ENCODE data around the gene CADM1.

Gene CADM1

DNA sequence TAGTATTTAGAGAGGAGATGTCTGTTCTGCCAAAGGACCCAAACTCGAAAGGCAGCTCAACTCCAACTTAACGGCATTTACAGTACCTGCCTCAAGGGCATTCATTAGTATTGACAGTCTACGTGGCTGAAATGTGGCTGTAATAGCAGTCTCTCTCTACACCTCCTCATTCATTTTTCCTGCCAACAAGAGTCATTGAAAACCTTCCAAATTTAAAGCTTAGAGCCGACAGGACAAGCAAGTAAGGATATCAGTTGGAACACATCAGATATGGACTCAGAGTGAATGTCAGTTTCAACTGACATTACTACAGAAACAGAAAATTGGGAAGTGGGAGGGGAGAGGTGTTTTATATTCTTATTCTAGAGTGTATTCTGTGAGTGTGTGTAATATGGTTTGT lies 253.1 kb downstream of the CADM1 start:
- no peaks in the 10 kb centered on the region for H3K9me3 Mint-ChIP-seq
- H3K4me1 Mint-ChIP-seq (ENCODE audit: low read depth) = no peaks in the 10 kb centered on the region
- H3K36me3 Mint-ChIP-seq (ENCODE audit: low read depth) = no peaks in the 10 kb centered on the region
- H3K27me3 Mint-ChIP-seq (ENCODE audit: low read depth) = peaks cover 26% of the 10 kb centered on the region
- no peak for DNase-seq (ENCODE audit: low spot score)
- no peak overlapping the region for H3K27ac Mint-ChIP-seq
- no peak overlapping the region for H3K4me3 Mint-ChIP-seq

DNA sequence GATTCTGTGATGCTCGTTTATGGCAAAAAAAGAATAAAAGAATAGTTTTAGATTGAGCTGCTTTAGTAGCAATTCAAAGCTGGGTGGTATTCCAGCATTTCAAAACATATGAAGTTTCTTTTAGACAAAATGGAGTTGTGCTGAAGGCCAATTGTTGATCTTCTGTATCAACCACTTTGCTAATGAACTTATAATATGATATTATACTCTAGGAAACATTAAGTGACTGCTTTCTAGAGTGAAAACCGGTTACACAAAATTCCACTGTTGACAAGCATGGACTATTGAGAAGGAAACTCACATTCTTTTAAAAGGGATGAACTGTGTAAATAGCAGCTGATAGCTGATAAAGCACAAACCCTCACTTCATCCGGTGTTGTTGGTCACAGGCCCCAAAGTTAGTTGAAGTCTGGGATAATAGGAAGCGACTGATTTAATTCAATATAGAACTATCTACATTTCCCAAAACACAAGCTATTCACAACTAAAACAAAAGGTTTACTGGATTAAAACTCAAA lies 255.1 kb downstream of the CADM1 start:
- DNase-seq (ENCODE audit: low spot score) = no peak
- Mint-ChIP-seq H3K27me3 (ENCODE audit: low read depth) (peaks cover 20% of the 10 kb centered on the region), H3K9me3 (no peaks in the 10 kb centered on the region), H3K27ac (no peak overlapping the region), H3K4me3 (no peak overlapping the region), H3K4me1 (ENCODE audit: low read depth) (no peaks in the 10 kb centered on the region), H3K36me3 (ENCODE audit: low read depth) (no peaks in the 10 kb centered on the region)

GRCh38 chr11:115247953-115248352 lies 256.3 kb downstream of the CADM1 start:
- no peaks in the 10 kb centered on the region for H3K36me3 Mint-ChIP-seq (ENCODE audit: low read depth)
- no peak overlapping the region for H3K4me3 Mint-ChIP-seq
- H3K9me3 Mint-ChIP-seq = no peaks in the 10 kb centered on the region
- no peak for DNase-seq (ENCODE audit: low spot score)
- H3K27ac Mint-ChIP-seq = no peak overlapping the region
- peaks cover 17% of the 10 kb centered on the region for H3K27me3 Mint-ChIP-seq (ENCODE audit: low read depth)
- no peaks in the 10 kb centered on the region for H3K4me1 Mint-ChIP-seq (ENCODE audit: low read depth)

DNA sequence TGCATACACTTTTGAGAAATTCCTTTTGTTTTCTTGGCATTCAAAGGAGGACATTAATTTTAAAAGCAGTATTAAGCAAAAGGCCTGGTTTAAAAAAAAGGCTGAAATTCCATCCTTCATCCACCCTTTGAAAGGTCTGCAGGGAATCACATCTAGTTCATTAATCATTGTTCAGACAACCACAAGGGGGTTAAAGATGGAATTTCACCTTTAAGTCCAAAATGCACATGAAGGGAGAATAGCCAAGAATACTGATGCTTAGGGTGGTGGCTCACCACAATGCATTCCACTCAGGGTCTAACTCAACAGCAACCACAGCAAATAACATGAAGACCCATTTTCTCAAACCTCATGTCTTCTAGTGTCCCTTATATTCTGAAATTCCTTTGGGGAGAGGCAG lies 256.9 kb downstream of the CADM1 start:
- H3K27ac Mint-ChIP-seq = no peak overlapping the region
- no peaks in the 10 kb centered on the region for H3K36me3 Mint-ChIP-seq (ENCODE audit: low read depth)
- peaks cover 14% of the 10 kb centered on the region for H3K27me3 Mint-ChIP-seq (ENCODE audit: low read depth)
- H3K4me1 Mint-ChIP-seq (ENCODE audit: low read depth) = no peaks in the 10 kb centered on the region
- no peak overlapping the region for H3K4me3 Mint-ChIP-seq
- DNase-seq (ENCODE audit: low spot score) = no peak
- H3K9me3 Mint-ChIP-seq = no peaks in the 10 kb centered on the region

GRCh38 chr11:115244758-115245157 lies 259.5 kb downstream of the CADM1 start:
- no peak for DNase-seq (ENCODE audit: low spot score)
- H3K4me1 Mint-ChIP-seq (ENCODE audit: low read depth) = no peaks in the 10 kb centered on the region
- no peaks in the 10 kb centered on the region for H3K36me3 Mint-ChIP-seq (ENCODE audit: low read depth)
- H3K27ac Mint-ChIP-seq = no peak overlapping the region
- H3K4me3 Mint-ChIP-seq = no peak overlapping the region
- no peaks in the 10 kb centered on the region for H3K9me3 Mint-ChIP-seq
- H3K27me3 Mint-ChIP-seq (ENCODE audit: low read depth) = peaks cover 22% of the 10 kb centered on the region

GRCh38 chr11:115244296-115244695 lies 259.9 kb downstream of the CADM1 start:
- no peak for DNase-seq (ENCODE audit: low spot score)
- Mint-ChIP-seq H3K27ac (no peak overlapping the region), H3K27me3 (ENCODE audit: low read depth) (peaks cover 24% of the 10 kb centered on the region), H3K4me3 (no peak overlapping the region), H3K9me3 (no peaks in the 10 kb centered on the region), H3K36me3 (ENCODE audit: low read depth) (no peaks in the 10 kb centered on the region), H3K4me1 (ENCODE audit: low read depth) (no peaks in the 10 kb centered on the region)

DNA sequence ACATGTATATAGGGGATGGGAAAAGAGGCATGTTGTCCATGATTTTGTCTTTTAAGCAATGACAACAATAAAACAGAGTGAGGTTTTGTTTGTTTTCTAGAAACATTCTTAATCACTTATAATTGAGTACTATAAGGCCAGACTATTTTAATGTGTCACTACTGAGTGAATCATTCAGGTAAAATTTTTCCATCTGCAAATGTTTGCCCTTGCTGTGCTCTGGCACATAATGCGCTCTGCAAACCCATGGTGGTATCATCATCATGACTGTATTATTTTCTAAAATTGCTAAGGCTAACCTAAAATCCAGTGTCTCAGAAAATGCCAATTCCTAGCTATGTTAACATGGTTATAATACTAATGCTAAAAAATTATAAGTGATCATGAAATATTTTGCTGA lies 261.2 kb downstream of the CADM1 start:
- peaks cover 22% of the 10 kb centered on the region for H3K27me3 Mint-ChIP-seq (ENCODE audit: low read depth)
- no peaks in the 10 kb centered on the region for H3K9me3 Mint-ChIP-seq
- H3K27ac Mint-ChIP-seq = no peak overlapping the region
- H3K36me3 Mint-ChIP-seq (ENCODE audit: low read depth) = no peaks in the 10 kb centered on the region
- no peak overlapping the region for H3K4me3 Mint-ChIP-seq
- DNase-seq (ENCODE audit: low spot score) = no peak
- no peaks in the 10 kb centered on the region for H3K4me1 Mint-ChIP-seq (ENCODE audit: low read depth)

DNA sequence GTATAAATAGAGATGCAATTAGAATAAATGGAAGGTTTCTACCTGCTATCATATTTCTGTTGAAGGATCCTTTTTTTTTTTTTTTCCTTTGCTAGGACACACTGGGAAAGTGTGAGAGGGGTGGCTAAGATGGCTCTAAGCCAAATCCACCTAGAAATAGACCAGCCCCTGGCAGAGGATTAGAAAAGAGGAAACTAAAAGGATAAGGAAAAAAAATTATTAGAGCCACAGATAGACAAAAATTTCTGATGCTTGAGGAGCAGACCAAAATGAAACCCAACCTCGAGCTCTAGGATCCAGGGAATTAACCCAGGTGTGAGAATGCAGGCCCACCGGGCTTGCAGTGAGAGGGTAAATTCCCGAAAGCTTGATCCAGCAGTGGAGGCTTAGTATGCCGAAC lies 262.3 kb downstream of the CADM1 start:
- Mint-ChIP-seq H3K27ac (no peak overlapping the region), H3K36me3 (ENCODE audit: low read depth) (no peaks in the 10 kb centered on the region), H3K4me1 (ENCODE audit: low read depth) (no peaks in the 10 kb centered on the region), H3K4me3 (no peak overlapping the region), H3K27me3 (ENCODE audit: low read depth) (peaks cover 30% of the 10 kb centered on the region), H3K9me3 (no peaks in the 10 kb centered on the region)
- DNase-seq (ENCODE audit: low spot score) = no peak

DNA sequence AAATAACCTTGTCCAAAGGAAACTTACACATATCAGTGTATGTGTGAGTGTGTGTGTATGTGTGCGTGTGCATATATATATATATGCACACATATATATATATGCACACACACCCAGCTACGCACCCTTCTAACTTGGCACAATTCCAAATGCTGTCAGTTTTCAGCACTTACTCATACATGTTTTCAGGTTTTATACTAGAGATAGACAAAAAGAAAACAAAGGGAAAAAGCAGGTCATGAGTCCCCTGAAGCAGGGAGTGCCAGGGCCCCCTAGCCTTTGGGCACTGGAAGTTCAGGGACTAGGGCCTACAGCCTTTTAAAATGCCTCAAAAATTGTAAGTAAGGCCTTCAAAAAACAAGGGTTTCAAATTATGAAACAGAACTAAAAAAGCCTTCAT lies 265.4 kb downstream of the CADM1 start:
- Mint-ChIP-seq H3K27ac (no peak overlapping the region), H3K27me3 (ENCODE audit: low read depth) (peaks cover 47% of the 10 kb centered on the region), H3K36me3 (ENCODE audit: low read depth) (no peaks in the 10 kb centered on the region), H3K4me1 (ENCODE audit: low read depth) (no peaks in the 10 kb centered on the region), H3K9me3 (no peaks in the 10 kb centered on the region), H3K4me3 (no peak overlapping the region)
- no peak for DNase-seq (ENCODE audit: low spot score)

GRCh38 chr11:115238086-115238485 lies 266.1 kb downstream of the CADM1 start:
- H3K4me3 Mint-ChIP-seq = no peak overlapping the region
- no peaks in the 10 kb centered on the region for H3K36me3 Mint-ChIP-seq (ENCODE audit: low read depth)
- DNase-seq (ENCODE audit: low spot score) = no peak
- no peaks in the 10 kb centered on the region for H3K4me1 Mint-ChIP-seq (ENCODE audit: low read depth)
- peaks cover 54% of the 10 kb centered on the region for H3K27me3 Mint-ChIP-seq (ENCODE audit: low read depth)
- no peaks in the 10 kb centered on the region for H3K9me3 Mint-ChIP-seq
- no peak overlapping the region for H3K27ac Mint-ChIP-seq

DNA sequence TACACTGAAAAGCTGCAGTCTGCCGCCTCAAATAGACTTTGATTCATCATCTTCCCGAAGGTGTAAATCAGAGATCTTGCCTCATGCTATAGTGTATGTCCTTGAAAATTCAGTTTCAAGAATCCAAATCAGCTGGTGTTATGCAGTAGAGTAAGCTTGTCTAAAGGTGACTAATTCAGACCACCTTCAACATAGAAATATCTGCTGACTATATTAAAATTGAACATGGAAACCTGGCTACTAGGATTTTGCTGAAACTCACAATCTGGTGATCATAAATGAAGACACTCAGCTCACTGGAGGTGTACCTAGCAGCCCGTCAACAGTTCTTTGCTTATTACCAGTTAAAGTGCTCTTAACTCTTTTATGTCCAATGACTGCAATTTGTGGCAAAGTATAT lies 266.6 kb downstream of the CADM1 start:
- Mint-ChIP-seq H3K9me3 (no peaks in the 10 kb centered on the region), H3K36me3 (ENCODE audit: low read depth) (no peaks in the 10 kb centered on the region), H3K27ac (no peak overlapping the region), H3K4me3 (no peak overlapping the region), H3K4me1 (ENCODE audit: low read depth) (no peaks in the 10 kb centered on the region), H3K27me3 (ENCODE audit: low read depth) (peaks cover 58% of the 10 kb centered on the region)
- no peak for DNase-seq (ENCODE audit: low spot score)

DNA sequence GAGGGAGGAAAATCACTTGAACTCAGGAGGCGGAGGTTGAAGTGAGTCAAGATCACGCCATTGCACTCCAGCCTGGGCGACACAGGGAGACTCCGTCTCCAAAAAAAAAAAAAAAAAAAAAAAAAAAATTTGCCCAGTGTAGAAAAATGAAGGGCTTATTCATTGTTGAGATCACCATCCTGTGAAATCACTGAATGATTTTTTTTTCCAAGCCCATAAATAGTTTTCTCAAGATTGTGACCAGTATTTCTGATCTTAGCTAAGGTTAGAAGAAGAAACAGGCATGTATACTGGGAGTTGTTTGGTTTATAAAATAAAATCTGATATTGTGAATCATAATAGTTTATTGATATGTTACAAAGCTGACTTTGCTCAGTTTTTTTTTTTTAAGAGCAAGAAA lies 269.4 kb downstream of the CADM1 start:
- Mint-ChIP-seq H3K4me1 (ENCODE audit: low read depth) (no peaks in the 10 kb centered on the region), H3K4me3 (no peak overlapping the region), H3K27me3 (ENCODE audit: low read depth) (peaks cover 59% of the 10 kb centered on the region), H3K36me3 (ENCODE audit: low read depth) (no peaks in the 10 kb centered on the region), H3K27ac (no peak overlapping the region), H3K9me3 (no peaks in the 10 kb centered on the region)
- DNase-seq (ENCODE audit: low spot score) = no peak

DNA sequence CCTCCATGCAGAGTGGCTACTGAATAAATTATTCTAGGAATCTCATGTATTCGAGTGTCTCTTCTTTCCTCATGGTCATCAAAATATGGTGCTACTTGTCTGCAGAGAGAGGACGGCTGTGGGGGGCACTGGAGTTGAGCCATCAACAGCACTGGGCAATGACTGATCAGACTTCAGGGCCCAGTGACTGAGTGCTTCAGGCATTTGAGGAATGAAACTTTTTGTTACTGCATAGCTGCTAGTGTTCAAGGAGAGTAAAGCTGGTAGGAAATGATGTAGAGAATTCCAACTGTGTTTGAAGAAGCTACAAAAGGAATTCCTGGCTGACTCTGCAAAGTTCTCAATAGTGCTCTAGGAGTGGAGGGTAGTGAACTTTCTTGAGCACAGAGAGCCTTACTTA lies 277.7 kb downstream of the CADM1 start:
- Mint-ChIP-seq H3K4me1 (ENCODE audit: low read depth) (peaks cover 28% of the 10 kb centered on the region), H3K27ac (no peak overlapping the region), H3K27me3 (ENCODE audit: low read depth) (peaks cover 35% of the 10 kb centered on the region), H3K4me3 (no peak overlapping the region), H3K36me3 (ENCODE audit: low read depth) (peaks cover 5% of the 10 kb centered on the region), H3K9me3 (peaks cover 10% of the 10 kb centered on the region)
- DNase-seq (ENCODE audit: low spot score) = no peak

DNA sequence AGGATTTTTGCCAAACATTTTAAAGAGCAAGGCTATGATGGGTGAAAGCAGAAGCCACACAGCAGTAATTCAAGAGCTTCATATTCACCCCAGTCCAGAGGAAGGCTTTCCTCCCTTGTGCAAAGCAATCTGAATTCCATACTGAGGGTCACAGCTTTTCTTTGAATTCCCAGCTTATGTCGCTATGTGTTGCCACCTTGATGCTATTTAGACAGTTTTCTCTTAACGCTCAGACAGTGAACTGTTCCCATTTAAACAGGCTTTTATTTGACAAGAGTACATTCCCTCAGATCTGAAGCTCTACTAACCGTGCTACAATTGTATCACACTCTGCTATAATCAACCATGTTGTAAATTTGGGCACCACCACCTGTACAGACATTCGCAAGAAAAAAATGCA lies 279.7 kb downstream of the CADM1 start:
- no peak overlapping the region for H3K4me3 Mint-ChIP-seq
- H3K36me3 Mint-ChIP-seq (ENCODE audit: low read depth) = peaks cover 5% of the 10 kb centered on the region
- H3K27me3 Mint-ChIP-seq (ENCODE audit: low read depth) = peaks cover 21% of the 10 kb centered on the region
- H3K27ac Mint-ChIP-seq = no peak overlapping the region
- H3K4me1 Mint-ChIP-seq (ENCODE audit: low read depth) = peaks cover 34% of the 10 kb centered on the region
- peaks cover 12% of the 10 kb centered on the region for H3K9me3 Mint-ChIP-seq
- no peak for DNase-seq (ENCODE audit: low spot score)

DNA sequence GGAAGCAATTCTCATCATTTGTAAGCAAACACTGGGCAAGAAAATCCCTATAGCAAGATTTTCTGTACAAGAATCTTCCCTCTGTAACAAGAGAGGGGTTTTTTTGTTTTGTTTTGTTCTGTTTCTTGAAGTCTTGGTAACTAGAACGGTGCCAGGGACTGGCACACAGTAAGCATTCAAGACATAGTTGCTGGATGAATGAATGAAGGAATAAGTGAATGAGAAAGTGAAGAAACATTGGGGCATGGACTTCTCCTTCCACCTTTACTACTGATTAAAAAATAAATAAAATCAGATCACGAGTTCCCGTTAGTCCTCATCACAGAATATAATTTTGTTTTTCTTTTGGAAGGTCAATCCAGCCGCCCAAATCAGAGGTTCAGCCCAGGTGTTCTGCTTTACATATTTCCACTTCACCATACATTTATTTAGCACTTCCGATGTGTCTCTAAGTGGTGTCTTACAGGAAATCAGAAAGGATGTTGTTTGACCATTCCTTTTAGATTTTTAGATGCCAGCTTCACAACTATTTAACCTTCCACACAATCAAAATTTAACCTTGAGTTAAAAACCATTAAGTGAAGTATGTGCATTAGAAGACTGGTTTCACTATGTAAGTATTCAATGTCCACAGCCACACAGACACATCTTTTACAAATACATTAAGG lies 281.2 kb downstream of the CADM1 start:
- Mint-ChIP-seq H3K27me3 (ENCODE audit: low read depth) (peaks cover 15% of the 10 kb centered on the region), H3K27ac (peak overlapping the region; percentile 77), H3K36me3 (ENCODE audit: low read depth) (peaks cover 5% of the 10 kb centered on the region), H3K9me3 (peaks cover 12% of the 10 kb centered on the region), H3K4me1 (ENCODE audit: low read depth) (peaks cover 49% of the 10 kb centered on the region), H3K4me3 (peak overlapping the region; percentile 45)
- no peak for DNase-seq (ENCODE audit: low spot score)

All from T-helper 2 cell treated with Interferon-gamma antibody and Interleukin-4, amounts not matched to agents 5 μg/mL and 100 μg/mL, for 36 hours (primary cell).